Chondrocyte (in vitro differentiated cells): ENCODE data around the gene BICDL2. TPM values are rescaled to one million over a fixed set of nuclear protein-coding genes. Genes with fewer than 3 reads are reported as not detected.

Experiments used
- DNase-seq: peaks from one replicate; pipeline ENCODE4 v3.0.0; 2021; ENCODE audit warnings: mixed read lengths, low spot score
- H3K27ac Mint-ChIP-seq: one replicate; pipeline ENCODE4 v1.8.0; 2021; ENCODE audit warnings: mild to moderate bottlenecking, moderate library complexity, mixed read lengths; ENCODE audit not compliant: unreplicated experiment
- H3K27me3 Mint-ChIP-seq: 2 replicates; pipeline ENCODE4 v1.8.0; 2021; ENCODE audit warnings: low read depth, mixed read lengths
- H3K36me3 Mint-ChIP-seq: 2 replicates; pipeline ENCODE4 v1.8.0; 2021; ENCODE audit warnings: low read depth, mixed read lengths
- H3K4me1 Mint-ChIP-seq: 2 replicates; pipeline ENCODE4 v1.8.0; 2021; ENCODE audit warnings: low read depth, mild to moderate bottlenecking, mixed read lengths
- H3K4me3 Mint-ChIP-seq: one replicate; pipeline ENCODE4 v1.8.0; 2021; ENCODE audit warnings: mild to moderate bottlenecking, moderate library complexity, mixed read lengths; ENCODE audit not compliant: unreplicated experiment
- H3K9me3 Mint-ChIP-seq: 2 replicates; pipeline ENCODE4 v1.8.0; 2021; ENCODE audit warnings: low read depth, mixed read lengths
- CTCF ChIP-seq: fragments of 200-600 bp; sonication (generic); IDR thresholded peaks from 2 replicates; pipeline ENCODE4 v1.5.0; 2021; ENCODE audit warnings: antibody characterized with exemption, mild to moderate bottlenecking, moderate library complexity
- total RNA-seq: library from RNA; stranded (reverse); gene quantifications from 3 replicates; pipeline ENCODE4 v1.2.1, GENCODE V29; 2021

The BICDL2 gene
- total RNA-seq, 1 donor from 2014 or later, result not detected

DNA sequence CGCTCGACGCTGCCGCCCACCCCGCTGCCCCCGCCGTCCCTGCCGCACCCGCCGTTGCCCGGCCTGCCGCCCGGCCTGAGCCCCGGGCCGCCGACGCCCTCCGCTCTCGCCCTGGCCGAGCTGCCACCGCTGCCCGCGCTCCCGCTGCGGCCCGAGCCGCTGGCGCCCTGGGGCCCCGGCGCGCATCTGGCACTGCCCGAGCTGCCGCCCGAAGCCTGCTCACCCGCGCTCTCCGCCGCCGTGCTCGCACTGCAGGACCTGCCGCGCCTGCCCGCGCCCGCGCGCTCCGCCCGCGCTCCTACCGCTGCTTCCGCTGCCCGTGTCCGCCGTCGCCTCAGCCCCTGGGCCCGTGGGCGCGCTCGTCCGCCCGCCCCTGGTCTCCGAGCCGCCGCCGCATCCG, 32.4 kb downstream of the BICDL2 start:
- TF ChIP-seq CTCF, result no peak
- DNase-seq, result no peak
- Mint-ChIP-seq H3K36me3 (no peaks in the 10 kb centered on the region), H3K9me3 (no peaks in the 10 kb centered on the region), H3K27me3 (peaks cover 19% of the 10 kb centered on the region), H3K4me3 (no peak overlapping the region), H3K27ac (no peak overlapping the region), H3K4me1 (peaks cover 3% of the 10 kb centered on the region)

- peak; percentile 75 for TF ChIP-seq CTCF
- Mint-ChIP-seq H3K27ac (no peak overlapping the region), H3K27me3 (peaks cover 19% of the 10 kb centered on the region), H3K4me1 (peaks cover 3% of the 10 kb centered on the region), H3K36me3 (no peaks in the 10 kb centered on the region), H3K4me3 (peak overlapping the region; percentile 25), H3K9me3 (no peaks in the 10 kb centered on the region)
- DNase-seq, result no peak
Measured at GRCh38 chr16:3003582-3004270, 33.0 kb downstream of the BICDL2 start.

DNA sequence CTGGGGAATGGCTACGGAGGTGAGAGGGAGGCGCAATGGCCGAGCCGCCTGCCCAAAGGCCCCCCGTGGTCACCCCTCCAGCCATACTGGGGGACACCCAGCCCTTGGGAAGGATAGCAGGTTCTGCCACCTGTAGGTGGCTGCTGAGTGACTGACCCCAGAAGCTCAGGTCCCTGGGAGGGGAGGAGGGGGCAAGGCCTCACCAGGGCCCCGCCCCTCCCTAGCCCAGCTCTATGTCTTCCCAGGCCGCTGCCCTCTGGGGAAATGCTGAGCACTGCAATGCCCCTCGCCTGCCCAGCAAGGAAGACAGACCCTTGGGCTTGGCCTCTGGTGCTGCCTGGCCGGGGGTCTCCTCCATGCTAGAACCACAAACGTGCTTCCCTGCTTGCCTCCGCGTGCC, 35.4 kb downstream of the BICDL2 start:
- peaks cover 3% of the 10 kb centered on the region for H3K4me1 Mint-ChIP-seq
- DNase-seq, result no peak
- no peaks in the 10 kb centered on the region for H3K9me3 Mint-ChIP-seq
- H3K4me3 Mint-ChIP-seq, result no peak overlapping the region
- peaks cover 6% of the 10 kb centered on the region for H3K27me3 Mint-ChIP-seq
- no peak for TF ChIP-seq CTCF
- H3K27ac Mint-ChIP-seq, result no peak overlapping the region
- H3K36me3 Mint-ChIP-seq, result no peaks in the 10 kb centered on the region

DNA sequence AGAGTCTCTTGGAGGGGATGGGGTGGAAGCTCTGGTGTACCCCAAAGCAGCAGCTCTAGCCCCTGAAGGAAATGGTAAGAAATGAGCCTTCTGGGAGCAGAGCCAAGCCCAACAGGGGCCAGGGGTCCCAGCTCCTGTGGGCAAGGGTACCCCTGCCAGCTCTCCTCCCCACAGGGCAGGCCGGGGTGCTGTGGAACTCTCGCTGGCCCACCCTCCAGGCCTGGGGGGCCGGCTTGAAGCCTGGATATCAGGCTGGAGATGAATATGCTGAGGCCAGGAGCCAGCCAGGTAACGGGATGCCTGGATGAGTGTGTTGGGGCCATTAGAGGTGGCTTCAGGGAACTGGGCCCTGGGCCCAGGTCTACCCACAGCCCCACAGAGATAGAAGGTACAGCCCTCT, 36.2 kb downstream of the BICDL2 start:
- H3K4me3 Mint-ChIP-seq, result no peak overlapping the region
- no peak overlapping the region for H3K27ac Mint-ChIP-seq
- peaks cover 3% of the 10 kb centered on the region for H3K27me3 Mint-ChIP-seq
- peaks cover 3% of the 10 kb centered on the region for H3K4me1 Mint-ChIP-seq
- DNase-seq, result no peak
- no peaks in the 10 kb centered on the region for H3K9me3 Mint-ChIP-seq
- H3K36me3 Mint-ChIP-seq, result no peaks in the 10 kb centered on the region
- TF ChIP-seq CTCF, result no peak

DNA sequence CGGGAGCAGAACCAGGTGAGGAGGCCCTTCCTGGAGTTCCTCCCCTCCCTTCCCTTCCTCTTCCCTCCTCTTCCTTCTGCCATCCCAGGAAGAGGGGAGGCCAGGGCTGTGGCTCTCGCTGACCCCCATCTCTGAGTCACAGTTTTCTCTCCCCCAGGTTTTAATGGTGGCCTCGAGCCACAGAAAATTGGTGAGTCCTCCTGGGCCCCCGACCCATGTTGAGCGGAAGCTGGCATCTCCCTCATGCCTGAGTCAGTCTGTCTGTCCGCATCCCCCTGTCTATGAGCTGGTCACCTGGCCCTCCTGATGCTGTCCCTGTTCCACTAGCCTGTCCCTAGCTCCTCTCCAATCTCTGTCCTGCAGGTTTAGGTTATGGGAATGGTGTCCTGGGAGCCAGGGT, 36.8 kb downstream of the BICDL2 start:
- DNase-seq, result no peak

More for the DNA sequence above, 36.8 kb downstream of the BICDL2 start:
- peaks cover 2% of the 10 kb centered on the region for H3K4me1 Mint-ChIP-seq
- H3K27me3 Mint-ChIP-seq, result peaks cover 2% of the 10 kb centered on the region
- H3K36me3 Mint-ChIP-seq, result no peaks in the 10 kb centered on the region
- H3K4me3 Mint-ChIP-seq, result no peak overlapping the region
- H3K27ac Mint-ChIP-seq, result no peak overlapping the region
- TF ChIP-seq CTCF, result no peak
- no peaks in the 10 kb centered on the region for H3K9me3 Mint-ChIP-seq
